ENCODE measurements around the gene PAQR4.

The PAQR4 gene

GRCh38 chr16:2967211-2967631 is 1.9 kb upstream of the PAQR4 start:
- H3K27ac ChIP-seq, result no peak overlapping the region
- no peak overlapping the region for H2AFZ ChIP-seq
- H3K36me3 ChIP-seq (ENCODE audit: control insufficient read depth, insufficient read depth, low read length), result no peaks in the 10 kb centered on the region
- TF ChIP-seq, protein P1, sequence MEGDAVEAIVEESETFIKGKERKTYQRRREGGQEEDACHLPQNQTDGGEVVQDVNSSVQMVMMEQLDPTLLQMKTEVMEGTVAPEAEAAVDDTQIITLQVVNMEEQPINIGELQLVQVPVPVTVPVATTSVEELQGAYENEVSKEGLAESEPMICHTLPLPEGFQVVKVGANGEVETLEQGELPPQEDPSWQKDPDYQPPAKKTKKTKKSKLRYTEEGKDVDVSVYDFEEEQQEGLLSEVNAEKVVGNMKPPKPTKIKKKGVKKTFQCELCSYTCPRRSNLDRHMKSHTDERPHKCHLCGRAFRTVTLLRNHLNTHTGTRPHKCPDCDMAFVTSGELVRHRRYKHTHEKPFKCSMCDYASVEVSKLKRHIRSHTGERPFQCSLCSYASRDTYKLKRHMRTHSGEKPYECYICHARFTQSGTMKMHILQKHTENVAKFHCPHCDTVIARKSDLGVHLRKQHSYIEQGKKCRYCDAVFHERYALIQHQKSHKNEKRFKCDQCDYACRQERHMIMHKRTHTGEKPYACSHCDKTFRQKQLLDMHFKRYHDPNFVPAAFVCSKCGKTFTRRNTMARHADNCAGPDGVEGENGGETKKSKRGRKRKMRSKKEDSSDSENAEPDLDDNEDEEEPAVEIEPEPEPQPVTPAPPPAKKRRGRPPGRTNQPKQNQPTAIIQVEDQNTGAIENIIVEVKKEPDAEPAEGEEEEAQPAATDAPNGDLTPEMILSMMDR (IDR thresholded peaks at IDR 0.05), result no peak
- no peak overlapping the region for H3K4me2 ChIP-seq (ENCODE audit: low read length)
- H3K9ac ChIP-seq, result no peak overlapping the region
- no peak overlapping the region for H3K4me3 ChIP-seq (ENCODE audit: low read depth, low read length)
- H3K4me1 ChIP-seq, result peaks cover 34% of the 10 kb centered on the region
- no peaks in the 10 kb centered on the region for H3K9me3 ChIP-seq (ENCODE audit: control insufficient read depth, low read length)
- H3K79me2 ChIP-seq, result no peaks in the 10 kb centered on the region
- no peaks in the 10 kb centered on the region for H3K27me3 ChIP-seq (ENCODE audit: control insufficient read depth, insufficient read depth, low read length)

- H3K9ac ChIP-seq, result no peak overlapping the region
- H3K36me3 ChIP-seq (ENCODE audit: control insufficient read depth, insufficient read depth, low read length), result no peaks in the 10 kb centered on the region
- H3K9me3 ChIP-seq (ENCODE audit: control insufficient read depth, low read length), result no peaks in the 10 kb centered on the region
- TF ChIP-seq, protein P1 (IDR thresholded peaks at IDR 0.05), result no peak
- H3K4me1 ChIP-seq, result peaks cover 32% of the 10 kb centered on the region
- H2AFZ ChIP-seq, result no peak overlapping the region
- H3K27me3 ChIP-seq (ENCODE audit: control insufficient read depth, insufficient read depth, low read length), result no peaks in the 10 kb centered on the region
- no peaks in the 10 kb centered on the region for H3K79me2 ChIP-seq
- H3K27ac ChIP-seq, result no peak overlapping the region
- H3K4me3 ChIP-seq (ENCODE audit: low read depth, low read length), result no peak overlapping the region
- no peak overlapping the region for H3K4me2 ChIP-seq (ENCODE audit: low read length)
Observed at GRCh38 chr16:2967721-2968161, 1.4 kb upstream of the PAQR4 start.

- TF ChIP-seq, protein P1 (IDR thresholded peaks at IDR 0.05), result no peak
- H3K27ac ChIP-seq, result peak overlapping the region; percentile 45
Observed at GRCh38 chr16:2968368-2968737, 795 bp upstream of the PAQR4 start.

DNA sequence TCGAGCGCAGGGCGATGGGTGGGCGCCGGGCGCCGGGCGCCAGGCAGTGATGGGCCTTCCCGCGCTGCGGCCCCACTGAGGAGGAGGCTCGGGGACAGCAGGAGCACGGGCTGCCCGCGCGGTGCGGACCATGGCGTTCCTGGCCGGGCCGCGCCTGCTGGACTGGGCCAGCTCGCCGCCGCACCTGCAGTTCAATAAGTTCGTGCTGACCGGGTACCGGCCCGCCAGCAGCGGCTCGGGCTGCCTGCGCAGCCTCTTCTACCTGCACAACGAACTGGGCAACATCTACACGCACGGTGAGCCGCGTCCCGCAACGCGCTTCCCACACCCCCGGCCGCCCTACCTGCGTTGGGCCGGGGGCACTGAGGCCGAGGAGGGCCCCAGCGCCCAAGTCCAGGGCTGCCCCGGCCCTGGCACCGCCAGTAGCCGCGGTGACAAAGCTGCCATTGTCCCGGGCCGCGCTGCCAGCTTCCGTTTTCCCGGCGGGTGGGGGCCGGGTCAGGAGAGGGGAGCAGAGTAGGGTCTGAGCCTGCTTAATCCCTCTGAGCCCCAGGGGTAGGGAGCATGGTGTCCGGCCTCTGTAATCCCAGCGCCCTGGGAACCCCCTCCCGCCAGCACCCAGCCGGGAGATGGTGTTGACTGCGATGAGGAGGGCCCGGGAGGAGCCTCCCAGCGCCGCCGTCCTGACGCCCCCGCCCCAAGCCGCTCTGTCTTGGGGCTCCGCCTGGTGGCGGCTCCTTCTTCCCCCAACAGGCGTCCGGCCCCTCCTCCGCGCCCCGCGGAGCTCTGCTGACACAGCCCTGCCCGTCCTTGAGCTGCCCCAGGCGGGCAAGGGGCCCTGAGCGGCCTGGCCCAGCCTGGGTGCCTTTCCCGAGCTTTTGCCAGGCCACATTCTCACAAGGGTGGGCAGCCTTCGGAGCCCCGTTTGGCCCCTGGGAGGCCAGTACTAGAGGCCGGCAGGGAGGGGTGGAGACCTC is 685 bp downstream of the PAQR4 start:
- H2AFZ ChIP-seq, result peak overlapping the region; percentile 74
- H3K4me2 ChIP-seq (ENCODE audit: low read length), result peak overlapping the region; percentile 93
- peak overlapping the region; percentile 78 for H3K27ac ChIP-seq
- TF ChIP-seq, protein P1 (IDR thresholded peaks at IDR 0.05), result peak; percentile 67
- peaks cover 21% of the 10 kb centered on the region for H3K4me1 ChIP-seq
- no peaks in the 10 kb centered on the region for H3K79me2 ChIP-seq
- H3K27me3 ChIP-seq (ENCODE audit: control insufficient read depth, insufficient read depth, low read length), result no peaks in the 10 kb centered on the region
- no peaks in the 10 kb centered on the region for H3K36me3 ChIP-seq (ENCODE audit: control insufficient read depth, insufficient read depth, low read length)
- H3K9ac ChIP-seq, result peak overlapping the region; percentile 75
- H3K4me3 ChIP-seq (ENCODE audit: low read depth, low read length), result peak overlapping the region; percentile 67
- no peaks in the 10 kb centered on the region for H3K9me3 ChIP-seq (ENCODE audit: control insufficient read depth, low read length)

More at GRCh38 chr16:2968368-2968737, 795 bp upstream of the PAQR4 start:
- H2AFZ ChIP-seq, result peak overlapping the region; percentile 66
- no peak overlapping the region for H3K9ac ChIP-seq
- H3K4me1 ChIP-seq, result peaks cover 29% of the 10 kb centered on the region
- peak overlapping the region; percentile 93 for H3K4me2 ChIP-seq (ENCODE audit: low read length)
- H3K27me3 ChIP-seq (ENCODE audit: control insufficient read depth, insufficient read depth, low read length), result no peaks in the 10 kb centered on the region
- no peaks in the 10 kb centered on the region for H3K9me3 ChIP-seq (ENCODE audit: control insufficient read depth, low read length)
- H3K36me3 ChIP-seq (ENCODE audit: control insufficient read depth, insufficient read depth, low read length), result no peaks in the 10 kb centered on the region
- peak overlapping the region; percentile 67 for H3K4me3 ChIP-seq (ENCODE audit: low read depth, low read length)
- H3K79me2 ChIP-seq, result no peaks in the 10 kb centered on the region

Data from parathyroid adenoma (tissue), 2 donors.